ENCODE data around the gene PRKRIP1. TPM values are rescaled to one million over a fixed set of nuclear protein-coding genes. Genes with fewer than 3 reads are reported as not detected.

The PRKRIP1 gene
- total RNA-seq, 1 experiment from 2014 or later = 24.9 TPM

GRCh38 chr7:102417105-102417504 is 20.9 kb downstream of the PRKRIP1 start:
- intact Hi-C loops (cut with micrococcal nuclease; ENCODE audit: unreplicated experiment) = no loop called here
- DNase-seq (ENCODE audit: low spot score) = no peak
- Histone ChIP-seq H3K27me3 (replicated peaks; ENCODE audit: insufficient read depth, low read depth, low read length, poor library complexity) (no peaks in the 10 kb centered on the region), H3K36me3 (ENCODE audit: insufficient read depth, low read length, poor library complexity, severe bottlenecking) (peaks cover 58% of the 10 kb centered on the region), H3K27ac (ENCODE audit: low read depth, low read length, poor library complexity, severe bottlenecking) (no peak overlapping the region), H3K9me3 (ENCODE audit: low read depth, low read length, poor library complexity, severe bottlenecking) (no peaks in the 10 kb centered on the region), H3K4me3 (ENCODE audit: low read depth, low read length, poor library complexity, severe bottlenecking) (no peak overlapping the region), H3K4me1 (ENCODE audit: insufficient read depth, low read length, poor library complexity, severe bottlenecking) (no peaks in the 10 kb centered on the region)
- CTCF ChIA-PET = interaction anchor here (0.6 kb wide), 1 partner anchor 1224 kb away, joined by 9 read pairs; no protein-coding TSS in a partner anchor
- POLR2A ChIA-PET (ENCODE audit: low non-redundant PET) = no interaction called here
- no peak for TF ChIP-seq EZH2 (IDR thresholded peaks at IDR 0.05; ENCODE audit: borderline replicate concordance, low read depth, low read length, poor library complexity, severe bottlenecking)
- BruUV-seq (replicated peaks) = no TSS peak

- Histone ChIP-seq H3K36me3 (ENCODE audit: insufficient read depth, low read length, poor library complexity, severe bottlenecking) (peaks cover 44% of the 10 kb centered on the region), H3K4me3 (ENCODE audit: low read depth, low read length, poor library complexity, severe bottlenecking) (no peak overlapping the region), H3K27ac (ENCODE audit: low read depth, low read length, poor library complexity, severe bottlenecking) (no peak overlapping the region), H3K27me3 (replicated peaks; ENCODE audit: insufficient read depth, low read depth, low read length, poor library complexity) (no peaks in the 10 kb centered on the region), H3K9me3 (ENCODE audit: low read depth, low read length, poor library complexity, severe bottlenecking) (no peaks in the 10 kb centered on the region), H3K4me1 (ENCODE audit: insufficient read depth, low read length, poor library complexity, severe bottlenecking) (no peaks in the 10 kb centered on the region)
- no peak for DNase-seq (ENCODE audit: low spot score)
- intact Hi-C loops (cut with micrococcal nuclease; ENCODE audit: unreplicated experiment) = no loop called here
- no peak for TF ChIP-seq EZH2 (IDR thresholded peaks at IDR 0.05; ENCODE audit: borderline replicate concordance, low read depth, low read length, poor library complexity, severe bottlenecking)
- TF ChIP-seq CTCF (conservative IDR thresholded peaks at IDR 0.05; ENCODE audit: low read depth, low read length) = no peak
- BruUV-seq (replicated peaks) = no TSS peak
- CTCF ChIA-PET = no interaction called here
- POLR2A ChIA-PET (ENCODE audit: low non-redundant PET) = no interaction called here
Observed at GRCh38 chr7:102418592-102418991, 22.4 kb downstream of the PRKRIP1 start.

GRCh38 chr7:102421706-102422240 is 25.6 kb downstream of the PRKRIP1 start:
- no TSS peak for BruUV-seq (replicated peaks)
- H3K36me3 ChIP-seq (ENCODE audit: insufficient read depth, low read length, poor library complexity, severe bottlenecking) = peaks cover 35% of the 10 kb centered on the region

More at GRCh38 chr7:102421706-102422240, 25.6 kb downstream of the PRKRIP1 start:
- no peak for DNase-seq (ENCODE audit: low spot score)
- ChIA-PET CTCF (interaction anchor here (0.6 kb wide), 1 partner anchor 327 kb away, joined by 6 read pairs; the partner anchor contains the start of gene FAM185A), POLR2A (ENCODE audit: low non-redundant PET) (no interaction called here)
- H3K4me3 ChIP-seq (ENCODE audit: low read depth, low read length, poor library complexity, severe bottlenecking) = no peak overlapping the region
- no peaks in the 10 kb centered on the region for H3K9me3 ChIP-seq (ENCODE audit: low read depth, low read length, poor library complexity, severe bottlenecking)
- H3K27me3 ChIP-seq (replicated peaks; ENCODE audit: insufficient read depth, low read depth, low read length, poor library complexity) = no peaks in the 10 kb centered on the region
- intact Hi-C loops (cut with micrococcal nuclease; ENCODE audit: unreplicated experiment) = no loop called here
- no peaks in the 10 kb centered on the region for H3K4me1 ChIP-seq (ENCODE audit: insufficient read depth, low read length, poor library complexity, severe bottlenecking)
- TF ChIP-seq CTCF (conservative IDR thresholded peaks at IDR 0.05; ENCODE audit: low read depth, low read length) = no peak
- no peak for TF ChIP-seq EZH2 (IDR thresholded peaks at IDR 0.05; ENCODE audit: borderline replicate concordance, low read depth, low read length, poor library complexity, severe bottlenecking)
- H3K27ac ChIP-seq (ENCODE audit: low read depth, low read length, poor library complexity, severe bottlenecking) = no peak overlapping the region

Data from A673 (cell line).